ENCODE measurements around the gene ACOT2. TPM values are rescaled to one million over a fixed set of nuclear protein-coding genes. Genes with fewer than 3 reads are reported as not detected.

ACOT2 gene
- 44.8 to 49.9 TPM (median 47.6 TPM) in 5 replicates for total RNA-seq (2022; extraction: Qiagen RNA extraction; ENCODE audit: low read depth)

GRCh38 chr14:73569185-73569958, at the start of gene ACOT2:
Gene ACOT2 (plus strand): TSS chr14:73569213. CDS start chr14:73569241, 28 bp downstream.

GRCh38 chr14:73591690-73592449, 22.9 kb downstream of the ACOT2 start, which contains the start of gene ACOT4:
Gene ACOT4 (plus strand): TSS chr14:73591873. CDS start chr14:73591960, 87 bp downstream.

GRCh38 chr14:73612339-73613045, 43.5 kb downstream of the ACOT2 start, which contains the start of gene ACOT6:
Gene ACOT6 (plus strand): TSS chr14:73612517. CDS start chr14:73612572, 55 bp downstream.

Other genes starting within 250 kb of the ACOT2 start
- 32.9 to 46.5 TPM (median 42.0 TPM) in 5 replicates for gene NUMB, start 110.7 kb upstream of the ACOT2 start, total RNA-seq (2022; extraction: Qiagen RNA extraction; ENCODE audit: low read depth)
- 24.0 to 27.8 TPM (median 27.1 TPM) in 5 replicates for gene RIOX1, start 78.3 kb upstream of the ACOT2 start, total RNA-seq (2022; extraction: Qiagen RNA extraction; ENCODE audit: low read depth)
- gene ACOT1, start 32.1 kb upstream of the ACOT2 start, total RNA-seq (2022; extraction: Qiagen RNA extraction; ENCODE audit: low read depth): 6.4 to 7.7 TPM (median 7.1 TPM) in 5 replicates
- gene HEATR4, start 10.3 kb upstream of the ACOT2 start, total RNA-seq (2022; extraction: Qiagen RNA extraction; ENCODE audit: low read depth): not detected in 5 replicates
- 1.4 to 2.2 TPM (median 2.1 TPM) in 5 replicates for gene ACOT4, start 22.7 kb downstream of the ACOT2 start, total RNA-seq (2022; extraction: Qiagen RNA extraction; ENCODE audit: low read depth)
- not detected in 5 replicates for gene ACOT6, start 43.3 kb downstream of the ACOT2 start, total RNA-seq (2022; extraction: Qiagen RNA extraction; ENCODE audit: low read depth)
- gene DNAL1, start 75.8 kb downstream of the ACOT2 start, total RNA-seq (2022; extraction: Qiagen RNA extraction; ENCODE audit: low read depth): 9.2 to 14.5 TPM (median 12.1 TPM) in 5 replicates
- gene PNMA1, start 145.2 kb downstream of the ACOT2 start, total RNA-seq (2022; extraction: Qiagen RNA extraction; ENCODE audit: low read depth): 58.9 to 67.1 TPM (median 63.6 TPM) in 5 replicates